Upper lobe of right lung (tissue), 1 donor: ENCODE data around the gene TSPAN7. TPM values are rescaled to one million over a fixed set of nuclear protein-coding genes. Genes with fewer than 3 reads are reported as not detected.

Experiments used
- ATAC-seq: fragments of 200-7000 bp; cut with Tn5 transposase; one replicate; pipeline ENCODE4 v1.9.1; 2020; ENCODE audit warnings: mild to moderate bottlenecking, moderate library complexity
- DNase-seq: peaks from one replicate; pipeline ENCODE4 v3.0.0-alpha.2; 2020
- H3K27ac ChIP-seq: fragments of 200-600 bp; one replicate; pipeline ENCODE4 v1.8.0; 2022
- H3K27me3 ChIP-seq: fragments of 200-600 bp; one replicate; pipeline ENCODE4 v1.8.0; 2022; ENCODE audit warnings: mild to moderate bottlenecking
- H3K36me3 ChIP-seq: fragments of 200-600 bp; one replicate; pipeline ENCODE4 v1.8.0; 2022
- H3K4me1 ChIP-seq: fragments of 200-600 bp; one replicate; pipeline ENCODE4 v1.8.0; 2022
- H3K4me3 ChIP-seq: fragments of 200-600 bp; one replicate; pipeline ENCODE4 v1.8.0; 2022; ENCODE audit warnings: mild to moderate bottlenecking
- H3K9me3 ChIP-seq: fragments of 200-600 bp; one replicate; pipeline ENCODE4 v1.8.0; 2022
- CTCF ChIP-seq: fragments of 200-600 bp; IDR thresholded peaks from one replicate; pipeline ENCODE4 v1.8.0; 2022; ENCODE audit warnings: antibody characterized with exemption
- intact Hi-C: fragments of 100-400 bp; cut with DNase I; formaldehyde crosslinking; loops from one replicate; pipeline ENCODE4 v1.11.0; 2022
- total RNA-seq: library from RNA; stranded (reverse); fragmentation: NEBNext Ultra II Directional; extraction: Animal tissue kit (Norgen Biotek cat#: 25700); gene quantifications from one replicate; pipeline ENCODE4 v1.2.1, GENCODE V29; 2021
- donor health status: DM: no; HTN: yes; CAD: no; lungs with severe emphysema.

TSPAN7 gene
- total RNA-seq, 1 donor from 2014 or later = 74.8 TPM

GRCh38 chrX:38661561-38661960, 100.2 kb downstream of the TSPAN7 start:
- no peak for ATAC-seq
- TF ChIP-seq CTCF = no peak
- H3K9me3 ChIP-seq = no peaks in the 10 kb centered on the region
- intact Hi-C loops = no loop called here
- no peaks in the 10 kb centered on the region for H3K27me3 ChIP-seq
- no peak overlapping the region for H3K27ac ChIP-seq
- no peak for DNase-seq
- no peak overlapping the region for H3K4me3 ChIP-seq
- no peaks in the 10 kb centered on the region for H3K36me3 ChIP-seq
- no peaks in the 10 kb centered on the region for H3K4me1 ChIP-seq

GRCh38 chrX:38662640-38663039, 101.3 kb downstream of the TSPAN7 start:
- Histone ChIP-seq H3K27ac (no peak overlapping the region), H3K4me3 (no peak overlapping the region), H3K36me3 (no peaks in the 10 kb centered on the region), H3K4me1 (no peaks in the 10 kb centered on the region), H3K9me3 (no peaks in the 10 kb centered on the region), H3K27me3 (no peaks in the 10 kb centered on the region)
- intact Hi-C loops = no loop called here
- TF ChIP-seq CTCF = no peak
- DNase-seq (no peak), ATAC-seq (no peak)

- H3K27ac ChIP-seq = no peak overlapping the region
- peak; percentile 41 for TF ChIP-seq CTCF
- no peaks in the 10 kb centered on the region for H3K9me3 ChIP-seq
- intact Hi-C loops = no loop called here
- H3K4me1 ChIP-seq = no peaks in the 10 kb centered on the region
- DNase-seq = no peak
- no peak for ATAC-seq
- H3K36me3 ChIP-seq = no peaks in the 10 kb centered on the region
- no peaks in the 10 kb centered on the region for H3K27me3 ChIP-seq
- H3K4me3 ChIP-seq = no peak overlapping the region
Observed at GRCh38 chrX:38664285-38664684, 102.9 kb downstream of the TSPAN7 start.

- H3K4me1 ChIP-seq = no peaks in the 10 kb centered on the region
- H3K27ac ChIP-seq = no peak overlapping the region
- intact Hi-C loops = no loop called here
- no peak for ATAC-seq
- no peak overlapping the region for H3K4me3 ChIP-seq
- no peaks in the 10 kb centered on the region for H3K27me3 ChIP-seq
- no peak for TF ChIP-seq CTCF
- no peak for DNase-seq
- no peaks in the 10 kb centered on the region for H3K36me3 ChIP-seq
- no peaks in the 10 kb centered on the region for H3K9me3 ChIP-seq
Observed at GRCh38 chrX:38666909-38667308, 105.6 kb downstream of the TSPAN7 start.

- Histone ChIP-seq H3K4me1 (no peaks in the 10 kb centered on the region), H3K4me3 (no peak overlapping the region), H3K27ac (no peak overlapping the region), H3K9me3 (no peaks in the 10 kb centered on the region), H3K36me3 (no peaks in the 10 kb centered on the region), H3K27me3 (no peaks in the 10 kb centered on the region)
- no peak for TF ChIP-seq CTCF
- no peak for ATAC-seq
- intact Hi-C loops = no loop called here
- no peak for DNase-seq
Observed at GRCh38 chrX:38668771-38669170, 107.4 kb downstream of the TSPAN7 start.

GRCh38 chrX:38669428-38669827, 108.1 kb downstream of the TSPAN7 start:
- Histone ChIP-seq H3K4me3 (no peak overlapping the region), H3K9me3 (no peaks in the 10 kb centered on the region), H3K36me3 (no peaks in the 10 kb centered on the region), H3K4me1 (no peaks in the 10 kb centered on the region), H3K27ac (no peak overlapping the region), H3K27me3 (no peaks in the 10 kb centered on the region)
- intact Hi-C loops = no loop called here
- ATAC-seq (no peak), DNase-seq (no peak)
- TF ChIP-seq CTCF = no peak
